GM19467 (cell line): ENCODE measurements around the gene ANXA2.
"Not testable (repeated sequence)": the region's sequence is repeated elsewhere in the genome, so short reads cannot be mapped to it uniquely, and the experiment has no call there.

Experiments
- ATAC-seq: cut with Tn5 transposase; IDR thresholded peaks from one replicate; pipeline ENCODE4 v1.9.1; 2021; ENCODE audit warnings: mild to moderate bottlenecking, moderate library complexity; ENCODE audit not compliant: unreplicated experiment

Gene ANXA2

DNA sequence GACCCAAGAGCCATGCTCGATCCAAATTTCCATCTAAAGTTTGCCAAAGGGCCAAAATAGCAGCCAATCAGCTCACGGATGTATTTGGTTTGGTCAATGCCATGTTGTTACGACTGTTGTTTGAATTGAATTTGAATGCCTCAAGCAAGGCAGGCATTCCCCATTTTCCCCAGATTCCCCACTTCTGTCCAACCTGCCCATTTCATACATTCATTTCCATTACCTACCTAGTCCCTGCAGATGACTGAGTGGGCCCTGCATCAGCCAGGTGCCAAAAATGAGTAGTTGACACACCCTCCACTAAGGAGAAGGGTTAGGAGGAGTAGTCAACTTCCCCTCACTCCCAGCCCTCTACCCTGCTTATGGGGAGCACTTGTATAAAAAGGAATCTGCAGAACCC is 51.7 kb downstream of the ANXA2 start:
- no peak for ATAC-seq

DNA sequence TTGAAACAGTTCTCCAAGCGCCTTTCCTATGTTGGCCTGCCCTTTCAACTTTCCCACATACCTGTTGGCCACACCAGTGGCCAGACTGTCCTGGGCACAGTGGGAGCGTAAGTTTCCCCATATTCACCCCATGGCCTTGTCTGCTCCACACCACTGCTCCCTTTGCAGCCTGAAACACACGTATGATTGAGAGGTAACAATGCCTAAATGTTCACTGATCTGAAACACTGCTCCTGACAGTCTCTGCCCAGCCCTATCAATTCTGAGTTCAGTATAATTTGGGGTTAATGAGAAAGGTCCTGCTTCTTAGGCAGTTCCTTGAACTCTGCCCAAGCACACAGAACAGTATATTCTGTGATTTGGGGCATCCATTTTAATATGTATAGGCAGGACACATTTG is 52.2 kb downstream of the ANXA2 start:
- no peak for ATAC-seq

DNA sequence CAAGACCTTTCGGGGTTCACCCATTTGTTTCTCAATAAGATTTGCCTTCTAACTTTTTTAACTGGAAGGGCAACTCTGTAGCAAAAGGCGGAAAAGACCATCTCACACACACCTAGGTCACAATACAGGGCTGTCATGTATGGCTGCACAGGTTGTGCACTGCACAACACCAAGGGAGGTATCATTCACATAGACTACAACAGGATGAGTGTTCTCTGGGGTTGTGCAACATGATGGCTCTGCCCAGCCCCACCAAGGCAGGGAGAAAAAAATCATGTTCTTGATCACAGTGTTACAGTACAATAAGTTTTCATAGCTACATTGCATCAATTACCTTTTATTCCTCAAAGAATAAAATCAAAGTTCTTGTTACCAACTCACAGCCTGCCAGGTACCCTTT is 52.8 kb downstream of the ANXA2 start:
- ATAC-seq: no peak

DNA sequence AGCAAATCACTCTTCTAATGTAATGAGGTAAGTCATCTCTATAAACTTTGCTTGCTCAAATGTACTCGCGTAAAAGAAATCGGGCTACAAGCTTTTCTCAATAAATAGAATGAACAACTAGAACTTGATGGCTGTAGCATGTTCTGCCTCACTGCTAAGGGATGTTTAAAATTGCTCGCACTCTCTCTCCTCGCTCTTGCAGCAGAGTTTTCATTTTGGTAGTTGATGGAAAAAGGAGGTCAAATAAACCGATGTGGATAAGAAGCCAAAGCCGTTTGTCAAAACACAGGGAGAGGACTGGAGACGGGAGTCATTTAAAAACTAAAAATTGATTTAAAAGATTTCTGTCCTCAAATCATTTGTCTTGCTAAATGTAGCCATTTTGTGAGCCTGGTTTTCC is 53.3 kb downstream of the ANXA2 start:
- ATAC-seq: no peak

DNA sequence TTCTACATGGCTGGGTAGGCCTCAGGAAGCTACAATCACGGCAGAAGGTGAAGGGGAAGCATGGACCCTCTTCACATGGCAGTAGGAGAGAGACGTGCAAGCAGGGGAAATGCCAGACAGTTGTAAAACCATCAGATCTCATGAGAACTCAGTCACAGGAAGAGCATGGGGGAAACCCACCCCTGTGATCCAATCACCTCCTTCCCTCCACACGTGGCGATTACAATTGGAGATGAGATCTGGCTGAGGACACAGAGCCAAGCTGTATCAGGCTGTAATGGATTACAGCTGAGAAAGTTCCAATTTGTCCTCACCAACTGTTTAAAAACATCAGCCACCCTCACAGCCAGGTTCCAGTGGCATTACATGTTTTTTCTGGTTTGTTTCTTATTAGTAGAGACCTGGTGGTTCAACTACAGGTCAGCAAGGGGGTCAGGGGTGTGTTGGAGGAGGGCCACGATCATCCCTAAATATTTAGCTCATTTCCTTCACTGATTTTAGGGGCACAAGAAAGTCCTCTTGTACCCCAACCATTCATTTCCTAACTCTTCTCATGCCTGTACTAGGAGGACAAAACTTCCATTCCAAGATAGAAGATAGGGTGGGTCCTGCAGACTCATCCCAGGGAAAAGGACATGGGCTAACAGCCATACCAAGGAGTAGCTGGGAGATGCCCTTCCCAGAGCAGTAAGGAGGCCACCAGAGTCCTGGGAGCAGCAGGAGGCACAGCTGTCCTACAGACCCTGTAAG is 54.4 kb downstream of the ANXA2 start:
- no peak for ATAC-seq

DNA sequence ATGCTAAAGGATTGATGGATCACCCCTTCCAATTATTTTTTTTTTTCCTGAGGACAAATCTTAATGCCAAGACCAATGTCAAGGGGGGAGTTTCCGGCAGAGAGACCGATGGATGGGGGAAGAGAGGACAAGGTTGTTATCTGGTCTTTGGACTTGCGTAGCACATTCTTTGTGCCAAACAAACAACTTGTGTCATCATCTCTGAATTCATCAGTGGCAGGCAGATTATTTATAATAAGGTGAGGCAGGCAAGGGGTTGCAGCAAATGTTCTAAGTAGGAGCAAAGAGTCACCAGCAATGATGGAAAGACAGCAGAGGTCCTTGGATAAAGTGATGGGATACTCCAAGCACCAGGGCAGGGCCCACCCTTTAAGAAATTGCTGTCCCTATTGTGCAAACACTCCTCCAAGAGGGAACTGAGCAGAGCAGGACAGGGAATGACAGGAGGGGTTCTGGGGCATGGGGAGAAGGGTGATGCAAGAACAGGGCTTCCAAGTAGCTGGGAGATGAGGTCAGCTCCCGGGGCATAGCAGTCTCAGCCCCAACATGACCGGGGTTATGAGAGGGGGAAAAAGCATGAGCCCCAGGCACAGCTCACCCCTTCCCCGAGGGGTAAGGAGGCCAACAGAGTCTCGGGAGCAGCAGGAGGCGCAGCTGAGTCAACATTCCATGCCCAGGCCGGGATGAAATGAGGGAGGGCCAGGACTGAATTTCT is 57.4 kb downstream of the ANXA2 start:
- ATAC-seq: no peak

DNA sequence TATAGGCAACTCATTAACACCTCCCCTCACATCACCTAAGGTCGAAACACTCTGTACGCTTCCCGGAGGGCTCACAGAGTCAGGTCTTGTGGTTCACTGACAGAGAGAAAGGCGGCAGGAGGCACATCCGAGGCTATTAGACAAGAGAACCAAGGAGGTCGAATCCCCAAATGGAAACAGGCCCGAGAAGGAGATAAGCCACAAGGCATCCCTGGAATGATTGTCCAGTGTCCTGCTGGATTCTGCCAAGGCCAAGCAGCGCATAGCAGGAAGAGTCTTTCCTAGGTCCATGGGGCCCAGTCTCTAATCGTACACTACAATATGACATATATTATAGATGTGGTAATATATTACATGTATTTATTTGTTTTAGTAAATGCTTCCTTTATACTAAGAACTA is 58.5 kb downstream of the ANXA2 start:
- ATAC-seq: no peak

DNA sequence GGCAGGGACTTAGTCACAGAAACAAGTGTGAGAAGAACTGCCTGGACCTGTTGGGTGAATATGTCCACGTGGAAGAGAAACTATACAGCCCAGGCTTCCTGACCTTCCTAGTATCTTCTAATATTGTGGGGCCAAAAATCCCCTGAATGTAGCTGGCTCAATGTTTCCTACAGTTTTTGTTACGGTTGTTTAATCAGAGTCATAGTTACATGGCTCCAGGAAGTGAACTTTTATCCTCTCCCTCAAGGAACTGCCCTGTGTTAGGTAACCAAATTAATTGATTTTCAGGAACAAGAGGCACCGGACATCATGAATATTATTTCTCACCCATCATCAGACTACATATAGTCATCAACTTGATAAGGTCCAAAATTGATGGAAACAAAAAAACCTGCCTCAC is 59.0 kb downstream of the ANXA2 start:
- ATAC-seq: no peak

DNA sequence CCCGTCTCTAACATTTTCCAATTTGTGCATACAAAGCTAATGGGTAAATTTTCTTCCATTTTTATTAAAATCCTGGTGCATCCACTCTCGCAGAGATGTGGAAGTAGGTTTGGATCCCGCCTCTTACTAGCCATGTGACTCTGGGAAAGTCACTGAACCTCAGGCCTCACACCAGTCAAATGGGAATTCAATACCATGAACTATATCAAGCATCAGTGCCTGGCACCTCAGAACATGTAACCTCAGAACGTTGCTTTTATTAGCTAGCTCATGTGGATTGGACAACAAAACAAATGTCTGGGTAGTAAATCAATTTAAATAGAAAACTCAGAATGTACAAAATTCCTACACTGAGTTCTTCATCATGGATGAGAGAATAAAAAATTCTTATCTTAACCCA is 60.7 kb downstream of the ANXA2 start:
- no peak for ATAC-seq

DNA sequence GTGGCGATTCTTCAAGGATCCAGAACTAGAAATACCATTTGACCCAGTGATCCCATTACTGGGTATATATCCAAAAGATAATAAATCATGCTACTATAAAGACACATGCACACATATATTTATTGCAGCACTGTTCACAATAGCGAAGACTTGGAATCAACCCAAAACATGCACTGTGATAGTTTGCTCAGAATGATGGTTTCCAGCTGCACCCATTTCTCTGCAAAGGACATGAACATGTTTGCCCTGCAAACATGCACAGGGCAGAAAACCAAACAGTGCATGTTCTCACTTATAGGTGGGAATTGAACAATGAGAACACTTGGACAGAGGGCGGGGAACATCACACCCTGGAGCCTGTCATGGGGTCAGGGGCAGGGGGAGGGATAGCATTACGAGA is 62.5 kb downstream of the ANXA2 start:
- ATAC-seq: not testable (repeated sequence)

DNA sequence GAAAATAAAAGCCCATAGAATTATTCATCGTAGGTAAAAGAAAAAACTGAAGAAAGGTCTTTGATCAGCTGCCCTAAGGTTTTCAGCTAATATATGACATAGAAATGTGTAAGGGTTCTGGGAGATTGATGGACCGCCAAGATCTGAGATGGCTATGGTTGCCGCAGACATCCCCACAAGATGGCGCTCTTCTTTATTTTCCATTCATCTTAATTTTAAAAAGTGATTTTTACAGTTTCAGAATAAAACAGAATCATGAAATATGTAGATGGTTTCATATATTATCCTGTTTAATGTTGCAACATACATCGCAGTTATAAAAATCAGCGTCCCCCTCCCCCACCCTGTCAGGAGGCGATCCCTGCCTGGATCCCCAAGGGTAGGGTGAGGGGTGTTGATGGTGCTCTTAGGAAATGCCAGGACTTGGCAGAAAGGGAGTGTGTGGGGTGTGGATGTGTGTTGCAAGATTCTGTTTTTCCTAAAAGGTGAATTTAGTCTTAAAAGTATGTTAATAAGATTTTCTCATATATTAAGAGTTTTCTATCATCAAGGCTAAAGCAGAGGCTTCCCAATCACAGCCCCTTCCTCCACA is 68.8 kb downstream of the ANXA2 start:
- no peak for ATAC-seq

DNA sequence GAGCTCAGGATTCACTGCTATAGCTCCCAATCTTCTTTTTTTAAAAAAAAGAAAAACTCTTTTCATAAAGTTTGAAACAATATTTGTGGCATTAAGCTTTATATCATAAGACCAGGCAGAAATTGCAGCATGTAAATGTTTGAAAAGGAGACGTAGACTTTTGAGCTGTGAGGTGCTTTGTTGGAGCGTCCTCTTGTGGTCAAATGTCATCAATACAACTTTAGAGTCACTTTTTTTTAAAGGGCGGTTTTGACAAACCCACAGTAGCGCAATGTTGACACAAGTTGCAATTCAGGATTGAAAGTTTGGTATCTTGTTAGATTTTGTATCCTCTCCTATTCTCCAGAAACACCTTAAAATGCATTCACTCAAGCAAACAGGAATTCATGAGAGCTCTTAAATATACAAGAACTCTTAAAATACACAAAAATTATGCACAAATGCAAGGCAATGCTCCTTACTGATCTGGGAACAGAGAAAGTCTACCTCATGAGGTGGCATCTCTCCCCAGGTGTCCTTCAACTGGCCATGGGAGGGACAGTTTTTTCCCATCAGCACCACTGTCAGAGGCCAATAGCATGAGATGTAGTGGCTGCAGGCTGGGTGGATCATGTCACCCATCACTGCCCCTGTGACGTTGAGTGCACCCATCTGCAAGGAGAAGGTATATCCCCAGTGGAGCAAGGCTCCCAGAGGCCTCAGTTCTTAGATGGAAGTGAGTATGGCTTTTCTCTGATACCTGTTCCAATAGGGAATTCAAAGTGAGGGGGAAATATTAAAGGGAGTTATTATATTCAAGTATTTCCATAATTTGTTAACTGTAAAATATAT is 70.7 kb downstream of the ANXA2 start:
- no peak for ATAC-seq

DNA sequence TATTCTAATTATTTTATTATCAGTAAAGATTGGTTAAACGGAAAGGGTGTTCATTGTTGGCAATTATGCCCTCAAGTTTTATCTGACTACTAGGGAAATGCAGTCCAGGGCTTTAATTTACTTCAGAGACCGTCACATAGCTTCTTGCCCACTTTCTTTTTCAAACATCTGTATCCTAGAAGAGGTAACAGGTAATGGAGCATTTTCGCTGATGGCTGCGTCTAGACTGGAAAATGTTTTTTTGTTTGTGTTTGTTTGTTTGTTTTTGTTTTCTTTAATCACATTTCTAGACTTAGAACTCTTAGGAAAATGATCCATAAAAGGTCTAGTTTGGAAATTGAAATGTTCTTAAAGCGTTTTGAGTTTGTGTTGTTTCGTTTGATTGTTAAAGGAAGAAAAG is 71.4 kb downstream of the ANXA2 start:
- no peak for ATAC-seq

DNA sequence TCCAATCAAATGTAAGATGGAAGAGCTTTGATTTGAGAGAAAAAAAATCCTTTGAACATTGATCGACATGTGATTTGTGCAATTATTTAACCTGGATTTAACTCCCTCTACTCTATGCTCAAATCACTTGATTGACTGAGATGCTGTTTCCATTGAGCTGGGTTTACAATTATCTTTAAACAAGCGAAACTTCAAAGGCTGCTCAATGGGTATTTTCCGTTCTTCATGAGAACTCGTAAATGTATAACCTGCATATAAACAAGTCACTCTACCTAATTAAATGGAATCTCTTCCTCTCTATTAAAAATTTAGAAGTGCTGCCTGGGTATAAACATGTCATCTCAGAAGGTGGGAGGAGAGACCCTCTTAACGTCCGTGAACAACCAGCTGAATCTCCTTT is 71.9 kb downstream of the ANXA2 start:
- ATAC-seq: no peak

DNA sequence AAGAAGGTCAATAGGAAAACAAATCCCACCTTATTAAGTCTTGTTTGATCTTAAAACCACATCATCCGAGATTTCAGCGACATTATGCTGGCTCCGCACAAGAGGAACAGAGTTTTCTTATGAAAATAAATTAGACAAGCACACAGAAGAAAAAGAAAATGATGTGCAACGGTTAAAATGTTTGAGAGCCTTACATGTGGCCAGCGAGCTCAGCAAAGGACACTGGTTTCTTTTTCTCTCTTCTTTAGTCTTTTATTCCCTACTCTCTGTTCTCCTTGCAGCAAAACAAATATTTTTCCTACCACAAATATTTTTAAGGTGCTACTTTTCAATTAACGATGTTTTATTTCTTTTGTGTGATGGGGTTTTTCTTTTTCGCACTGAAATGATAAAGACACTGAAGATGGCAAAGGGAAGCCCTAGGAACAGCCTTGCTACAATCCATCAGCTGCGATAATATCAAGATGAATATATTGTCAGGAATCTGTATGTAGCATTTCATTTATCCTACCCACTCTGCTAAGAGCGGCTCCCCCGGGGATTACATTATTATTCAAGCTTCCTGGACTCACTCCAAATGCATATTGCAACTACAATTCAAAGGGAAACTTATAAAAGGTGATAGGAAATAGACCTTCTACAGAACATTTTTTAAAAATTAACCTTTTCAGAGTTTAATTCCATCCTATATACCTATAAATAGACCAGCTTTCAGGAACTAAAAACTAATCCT is 72.9 kb downstream of the ANXA2 start:
- no peak for ATAC-seq

DNA sequence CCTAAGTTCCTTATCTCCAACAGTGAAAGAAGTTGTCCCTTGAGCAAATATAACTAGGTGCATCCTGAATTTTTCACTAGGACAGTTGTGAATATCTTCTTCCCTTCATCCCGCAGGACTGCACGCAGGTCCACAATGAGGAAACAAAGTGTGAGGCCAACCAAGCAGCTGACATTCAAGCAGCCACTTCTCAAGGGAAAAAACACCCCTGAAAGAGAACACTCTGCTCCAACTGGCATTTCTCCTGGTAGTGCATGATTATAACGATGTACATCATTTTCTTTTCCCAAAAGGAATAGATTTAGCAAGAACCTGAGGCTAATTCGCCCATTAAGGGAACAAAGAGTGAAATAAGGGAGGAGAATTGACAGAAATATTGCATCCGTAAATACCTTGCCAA is 74.5 kb downstream of the ANXA2 start:
- no peak for ATAC-seq

DNA sequence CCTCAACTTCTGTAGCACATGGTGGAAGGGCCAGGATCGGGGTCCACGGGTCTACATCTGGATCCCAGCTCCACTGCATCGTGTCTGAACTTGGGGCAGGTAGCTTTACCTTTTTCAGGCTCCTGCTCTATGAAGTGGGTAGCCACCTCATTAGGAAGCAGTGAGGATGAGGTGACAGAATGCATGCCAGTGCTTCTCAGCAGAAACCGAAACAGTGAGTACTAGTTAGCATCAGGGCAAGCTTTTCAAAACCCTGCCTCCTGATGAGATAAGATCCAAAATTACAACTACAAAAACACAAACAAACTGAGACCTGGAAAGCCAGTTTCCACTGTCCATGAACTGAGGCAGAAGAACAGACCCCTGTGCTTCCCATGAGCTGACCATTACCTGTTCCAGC is 77.4 kb downstream of the ANXA2 start:
- ATAC-seq: no peak

DNA sequence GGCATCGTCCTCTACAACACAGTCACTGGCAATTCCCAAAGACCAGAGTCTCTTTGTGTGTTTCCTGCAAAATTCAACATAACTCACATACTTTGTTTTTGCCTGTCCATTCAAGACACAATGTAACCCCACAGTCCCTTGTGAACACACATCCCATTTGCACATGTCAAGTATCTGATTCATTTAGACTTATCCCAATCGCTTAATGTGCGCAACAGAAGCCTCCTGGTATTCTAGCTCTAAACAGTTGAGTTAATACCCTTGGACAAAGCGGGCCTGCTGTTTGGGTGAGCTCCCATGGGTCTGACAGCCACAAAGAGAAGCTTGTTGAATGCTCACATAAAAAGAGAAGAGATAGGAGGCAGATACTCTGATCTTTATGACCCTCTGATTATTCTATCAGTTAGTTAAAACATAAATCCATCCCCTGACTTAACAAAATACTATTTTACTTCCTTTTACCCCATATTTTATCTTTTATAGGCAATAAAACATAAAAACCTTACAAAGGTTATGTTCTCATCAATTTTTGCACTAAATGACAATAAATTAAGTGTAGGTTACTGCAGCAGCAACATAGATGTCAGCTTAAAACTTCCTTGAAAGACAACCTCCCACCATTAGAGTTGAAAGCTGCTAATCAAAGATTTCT is 79.4 kb downstream of the ANXA2 start:
- no peak for ATAC-seq

DNA sequence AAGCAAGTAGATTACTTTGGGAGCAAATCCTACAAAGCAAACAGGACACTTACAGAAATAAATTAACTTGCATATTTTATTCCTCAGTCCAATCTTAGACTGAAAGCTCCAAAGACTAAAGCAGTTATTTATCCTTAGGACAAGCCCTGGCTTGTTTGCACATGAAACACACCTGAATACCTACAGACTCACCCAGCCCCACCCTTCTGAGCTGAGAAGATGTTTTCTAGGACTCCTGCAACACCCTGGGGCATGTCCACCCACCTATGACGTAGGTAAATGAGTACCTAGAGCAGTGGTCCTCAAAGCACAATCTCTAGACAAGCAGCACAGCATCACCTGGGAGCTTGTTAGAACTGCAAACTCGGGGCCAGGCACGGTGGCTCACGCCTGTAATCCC is 80.8 kb downstream of the ANXA2 start:
- ATAC-seq: no peak

DNA sequence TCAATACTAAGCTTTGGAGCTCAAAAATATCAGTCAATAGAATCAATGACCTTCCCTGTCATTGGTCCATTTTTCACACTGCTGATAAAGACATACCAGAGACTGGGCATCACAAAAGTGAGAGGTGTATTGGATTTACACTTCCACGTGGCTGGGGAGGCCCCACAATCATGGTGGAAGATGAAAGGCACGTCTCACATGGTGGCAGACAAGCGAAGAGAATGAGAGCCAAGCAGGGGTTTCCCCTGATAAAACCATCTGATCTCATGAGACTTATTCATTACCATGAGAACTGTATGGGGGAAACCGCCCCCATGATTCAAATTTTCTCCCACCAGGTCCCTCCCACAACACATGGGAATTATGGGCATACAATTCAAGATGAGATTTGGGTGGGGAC is 81.9 kb downstream of the ANXA2 start:
- ATAC-seq: no peak
